Measurements from ENCODE around the gene TUBG1. TPM values are rescaled to one million over a fixed set of nuclear protein-coding genes. Genes with fewer than 3 reads are reported as not detected.
A peak's percentile ranks its signal among the peaks of the same experiment; 100 is the strongest.

Gene TUBG1
- total and polyA plus RNA-seq, 9 of the 15 experiments (the other 6 are each of a cell fraction or from before 2014, with no cell fraction given) = 33.1 to 147 (median 66.0) TPM

DNA sequence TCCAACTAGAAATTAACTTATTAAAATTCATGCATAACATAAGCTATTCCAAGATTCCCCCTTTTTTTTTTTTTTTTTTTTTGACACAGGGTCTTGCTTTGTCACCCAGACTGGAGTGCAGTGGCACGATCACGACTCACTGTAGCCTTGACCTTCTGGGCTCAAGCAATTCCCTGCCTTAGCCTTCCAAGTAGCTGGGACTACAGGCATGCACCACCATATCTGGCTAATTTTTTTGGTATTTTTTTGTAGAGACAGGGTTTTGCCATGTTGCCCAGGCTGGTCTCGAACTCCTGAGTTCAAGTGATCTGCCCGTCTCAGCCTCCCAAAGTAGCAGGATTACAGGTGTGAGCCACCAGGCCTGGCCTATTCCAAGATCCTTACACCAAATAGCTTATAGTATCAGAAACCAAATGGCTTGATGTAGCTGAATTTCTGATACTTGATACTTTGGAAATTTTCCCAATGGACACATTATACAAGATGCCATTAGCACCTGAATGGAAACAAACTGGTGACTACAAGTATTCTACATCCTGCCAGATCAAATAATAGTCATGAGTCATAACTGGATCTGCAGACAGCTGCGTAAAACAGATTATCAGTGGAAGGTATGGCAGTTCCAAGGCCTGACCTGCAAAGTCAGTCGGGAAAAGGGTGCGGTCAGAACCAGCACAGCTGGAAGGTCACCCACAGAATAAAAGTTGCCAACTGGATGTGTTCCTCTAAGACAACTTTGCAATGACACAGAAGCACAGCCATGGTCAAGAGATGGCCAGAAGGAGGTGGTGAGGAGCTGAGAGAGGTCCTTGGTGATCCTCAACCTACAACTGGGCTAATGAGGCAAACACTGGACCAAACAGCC lies 14.5 kb downstream of the TUBG1 start (continued):
- TF ChIP-seq, protein P1, sequence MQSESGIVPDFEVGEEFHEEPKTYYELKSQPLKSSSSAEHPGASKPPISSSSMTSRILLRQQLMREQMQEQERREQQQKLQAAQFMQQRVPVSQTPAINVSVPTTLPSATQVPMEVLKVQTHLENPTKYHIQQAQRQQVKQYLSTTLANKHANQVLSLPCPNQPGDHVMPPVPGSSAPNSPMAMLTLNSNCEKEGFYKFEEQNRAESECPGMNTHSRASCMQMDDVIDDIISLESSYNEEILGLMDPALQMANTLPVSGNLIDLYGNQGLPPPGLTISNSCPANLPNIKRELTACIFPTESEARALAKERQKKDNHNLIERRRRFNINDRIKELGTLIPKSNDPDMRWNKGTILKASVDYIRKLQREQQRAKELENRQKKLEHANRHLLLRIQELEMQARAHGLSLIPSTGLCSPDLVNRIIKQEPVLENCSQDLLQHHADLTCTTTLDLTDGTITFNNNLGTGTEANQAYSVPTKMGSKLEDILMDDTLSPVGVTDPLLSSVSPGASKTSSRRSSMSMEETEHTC (IDR thresholded peaks at IDR 0.05) = peak; percentile 69; the same call in 1 of the 2 replicates
- TF ChIP-seq MIER1 (IDR thresholded peaks at IDR 0.05; ENCODE audit: low read depth) = no peak
- TF ChIP-seq ZNF785 (CRISPR knock-in tag; IDR thresholded peaks at IDR 0.05) = no peak
- no peak for TF ChIP-seq ZNF124 (CRISPR knock-in tag; IDR thresholded peaks at IDR 0.05)
- no peak for TF ChIP-seq SP2 (IDR thresholded peaks at IDR 0.05; ENCODE audit: extremely low read depth, low read depth, low read length, poor library complexity, severe bottlenecking)
- no peak for TF ChIP-seq ZFP1 (CRISPR knock-in tag; IDR thresholded peaks at IDR 0.05)
- no peak for TF ChIP-seq ZNF444 (CRISPR knock-in tag; IDR thresholded peaks at IDR 0.05)
- no peak for TF ChIP-seq ZNF586 (CRISPR knock-in tag; conservative IDR thresholded peaks at IDR 0.05)
- TF ChIP-seq RNF2 (IDR thresholded peaks at IDR 0.05) = 0 out of 2 replicates have a peak, but pooled peaks have one; percentile 58
- TF ChIP-seq NR2F6 (CRISPR knock-in tag; IDR thresholded peaks at IDR 0.05) = no peak
- no peak for TF ChIP-seq SIRT6 (IDR thresholded peaks at IDR 0.05; ENCODE audit: low read depth, low read length)
- TF ChIP-seq GTF2A2 (tag; IDR thresholded peaks at IDR 0.05) = no peak
- no peak for TF ChIP-seq ZNF699 (CRISPR knock-in tag; IDR thresholded peaks at IDR 0.05; ENCODE audit: insufficient replicate concordance)
- TF ChIP-seq ZBED1 (IDR thresholded peaks at IDR 0.05) = no peak
- TF ChIP-seq, protein P2, sequence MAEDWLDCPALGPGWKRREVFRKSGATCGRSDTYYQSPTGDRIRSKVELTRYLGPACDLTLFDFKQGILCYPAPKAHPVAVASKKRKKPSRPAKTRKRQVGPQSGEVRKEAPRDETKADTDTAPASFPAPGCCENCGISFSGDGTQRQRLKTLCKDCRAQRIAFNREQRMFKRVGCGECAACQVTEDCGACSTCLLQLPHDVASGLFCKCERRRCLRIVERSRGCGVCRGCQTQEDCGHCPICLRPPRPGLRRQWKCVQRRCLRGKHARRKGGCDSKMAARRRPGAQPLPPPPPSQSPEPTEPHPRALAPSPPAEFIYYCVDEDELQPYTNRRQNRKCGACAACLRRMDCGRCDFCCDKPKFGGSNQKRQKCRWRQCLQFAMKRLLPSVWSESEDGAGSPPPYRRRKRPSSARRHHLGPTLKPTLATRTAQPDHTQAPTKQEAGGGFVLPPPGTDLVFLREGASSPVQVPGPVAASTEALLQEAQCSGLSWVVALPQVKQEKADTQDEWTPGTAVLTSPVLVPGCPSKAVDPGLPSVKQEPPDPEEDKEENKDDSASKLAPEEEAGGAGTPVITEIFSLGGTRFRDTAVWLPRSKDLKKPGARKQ (CRISPR knock-in tag; IDR thresholded peaks at IDR 0.05) = no peak
- TF ChIP-seq, protein P3, sequence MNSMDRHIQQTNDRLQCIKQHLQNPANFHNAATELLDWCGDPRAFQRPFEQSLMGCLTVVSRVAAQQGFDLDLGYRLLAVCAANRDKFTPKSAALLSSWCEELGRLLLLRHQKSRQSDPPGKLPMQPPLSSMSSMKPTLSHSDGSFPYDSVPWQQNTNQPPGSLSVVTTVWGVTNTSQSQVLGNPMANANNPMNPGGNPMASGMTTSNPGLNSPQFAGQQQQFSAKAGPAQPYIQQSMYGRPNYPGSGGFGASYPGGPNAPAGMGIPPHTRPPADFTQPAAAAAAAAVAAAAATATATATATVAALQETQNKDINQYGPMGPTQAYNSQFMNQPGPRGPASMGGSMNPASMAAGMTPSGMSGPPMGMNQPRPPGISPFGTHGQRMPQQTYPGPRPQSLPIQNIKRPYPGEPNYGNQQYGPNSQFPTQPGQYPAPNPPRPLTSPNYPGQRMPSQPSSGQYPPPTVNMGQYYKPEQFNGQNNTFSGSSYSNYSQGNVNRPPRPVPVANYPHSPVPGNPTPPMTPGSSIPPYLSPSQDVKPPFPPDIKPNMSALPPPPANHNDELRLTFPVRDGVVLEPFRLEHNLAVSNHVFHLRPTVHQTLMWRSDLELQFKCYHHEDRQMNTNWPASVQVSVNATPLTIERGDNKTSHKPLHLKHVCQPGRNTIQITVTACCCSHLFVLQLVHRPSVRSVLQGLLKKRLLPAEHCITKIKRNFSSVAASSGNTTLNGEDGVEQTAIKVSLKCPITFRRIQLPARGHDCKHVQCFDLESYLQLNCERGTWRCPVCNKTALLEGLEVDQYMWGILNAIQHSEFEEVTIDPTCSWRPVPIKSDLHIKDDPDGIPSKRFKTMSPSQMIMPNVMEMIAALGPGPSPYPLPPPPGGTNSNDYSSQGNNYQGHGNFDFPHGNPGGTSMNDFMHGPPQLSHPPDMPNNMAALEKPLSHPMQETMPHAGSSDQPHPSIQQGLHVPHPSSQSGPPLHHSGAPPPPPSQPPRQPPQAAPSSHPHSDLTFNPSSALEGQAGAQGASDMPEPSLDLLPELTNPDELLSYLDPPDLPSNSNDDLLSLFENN (IDR thresholded peaks at IDR 0.05; ENCODE audit: low read depth in 2 of 2, low read length in 2 of 2) = peak in 1 of 2 experiments; percentile 69; a peak in 2 of 4 replicates
- 0 out of 2 replicates have a peak, but pooled peaks have one; percentile 31 for TF ChIP-seq ETV1 (tag; conservative IDR thresholded peaks at IDR 0.05; ENCODE audit: low read depth)
- TF ChIP-seq SMARCB1 (IDR thresholded peaks at IDR 0.05; ENCODE audit: insufficient read length, low read depth) = no peak
- TF ChIP-seq ZBTB17 (CRISPR knock-in tag; IDR thresholded peaks at IDR 0.05) = no peak
- peak; percentile 80 for TF ChIP-seq DMBX1 (CRISPR knock-in tag; IDR thresholded peaks at IDR 0.05; ENCODE audit: borderline replicate concordance)
